NCI-H2107 (cell line): ENCODE results near the gene PTPRE.
A peak's percentile ranks its signal among the peaks of the same experiment; 100 is the strongest.

Source experiments
- DNase-seq: peaks from one replicate; lab custom pipeline; 2025; lab: John Stamatoyannopoulos, UW

Gene PTPRE

DNA sequence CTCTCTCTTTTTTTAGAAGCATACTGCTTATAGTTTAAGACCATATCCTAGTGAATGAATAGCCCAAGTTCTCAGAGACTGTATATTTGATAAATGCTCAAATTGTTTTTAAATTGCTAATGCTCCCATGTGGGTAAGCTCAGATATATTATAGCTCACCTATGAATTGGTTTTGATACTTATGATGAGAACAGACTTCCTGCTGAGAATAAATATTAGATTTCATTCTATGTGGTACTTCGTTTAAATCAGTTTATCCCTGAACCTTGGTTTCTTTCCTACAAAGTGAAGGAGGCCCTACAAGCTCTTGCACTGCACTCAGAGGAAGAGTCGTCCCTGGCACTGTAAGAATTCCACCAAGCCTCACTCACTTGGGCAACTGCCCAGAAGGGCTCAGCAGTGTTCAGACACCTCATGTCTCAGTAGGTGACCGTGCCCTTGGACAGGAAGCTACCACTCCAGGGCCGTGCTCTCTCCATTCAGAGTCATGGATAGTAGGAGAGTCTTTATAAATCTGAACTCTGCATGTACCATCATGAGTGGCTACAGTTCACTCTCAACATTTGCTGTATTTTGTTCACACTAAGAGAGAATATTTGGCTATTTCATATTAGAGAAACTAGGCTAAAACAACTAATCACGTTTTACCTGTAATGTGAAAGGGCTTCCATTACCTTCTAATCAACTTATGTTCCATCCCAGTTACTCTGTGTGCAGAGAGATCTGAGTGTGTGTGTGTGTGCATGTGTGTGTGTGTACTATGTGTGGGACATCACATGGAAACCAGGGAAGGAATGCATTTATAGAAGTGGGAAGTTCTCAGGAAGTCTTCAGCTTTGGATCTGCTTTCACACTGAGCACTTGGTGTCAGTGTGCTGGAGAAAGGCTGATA, 93.8 kb downstream of the PTPRE start:
- DNase-seq, result no peak

DNA sequence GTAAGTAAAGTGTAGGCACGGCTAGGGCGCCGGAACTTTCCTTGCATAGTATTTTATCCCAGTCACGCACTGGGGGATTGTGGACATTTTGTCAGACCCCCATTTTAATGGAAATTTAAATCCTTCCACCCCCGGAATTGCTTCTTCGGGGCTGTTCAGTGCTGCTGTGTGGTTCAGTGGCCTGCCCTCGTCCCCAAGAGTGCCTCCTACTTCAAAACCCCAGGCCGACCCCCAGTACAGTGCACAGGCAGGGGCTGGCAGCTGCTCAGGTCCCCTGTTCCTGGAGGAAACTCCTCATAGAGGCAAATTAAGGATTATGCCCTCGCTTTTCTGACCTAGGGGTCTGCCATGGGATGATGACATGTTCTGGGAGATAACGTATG, 94.5 kb downstream of the PTPRE start:
- DNase-seq, result no peak

DNA sequence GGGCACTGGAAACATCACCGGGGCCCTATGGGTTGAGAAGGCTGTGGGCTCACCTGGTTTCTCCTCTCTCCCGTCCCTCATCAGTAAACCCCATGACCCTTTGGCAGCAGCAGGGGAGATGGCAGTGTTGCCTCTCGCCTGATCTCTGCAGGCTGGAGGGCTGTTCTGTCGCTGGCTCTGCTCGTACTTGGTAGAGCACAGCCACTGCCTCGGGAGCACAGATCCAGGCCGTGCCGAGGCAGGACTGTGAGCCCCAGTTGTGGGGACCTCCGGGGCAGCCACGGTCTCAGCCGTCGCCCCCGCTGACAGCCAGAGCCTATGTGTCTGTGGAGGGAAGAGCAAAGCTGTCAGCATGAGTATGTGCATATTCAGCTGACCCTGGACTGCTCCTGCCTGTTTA, 94.9 kb downstream of the PTPRE start:
- no peak for DNase-seq

DNA sequence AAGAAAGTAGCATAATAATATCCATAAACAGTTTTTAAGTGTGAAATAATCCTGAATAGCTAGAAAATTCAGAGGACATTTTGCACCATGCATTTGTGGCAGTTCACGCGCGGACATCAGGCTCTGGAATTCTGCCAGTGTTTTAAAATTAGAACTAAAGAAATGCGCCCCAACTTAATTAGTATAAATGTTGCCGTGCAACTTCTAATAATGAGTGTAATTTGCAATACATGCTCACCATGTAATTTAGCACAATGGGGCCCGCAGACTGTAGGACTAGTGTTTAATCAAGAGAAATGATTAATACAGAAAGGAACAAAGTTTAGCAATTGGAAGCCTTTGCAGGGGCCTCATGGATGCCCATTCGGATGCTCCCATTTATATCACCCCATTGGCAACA, 96.6 kb downstream of the PTPRE start:
- no peak for DNase-seq

DNA sequence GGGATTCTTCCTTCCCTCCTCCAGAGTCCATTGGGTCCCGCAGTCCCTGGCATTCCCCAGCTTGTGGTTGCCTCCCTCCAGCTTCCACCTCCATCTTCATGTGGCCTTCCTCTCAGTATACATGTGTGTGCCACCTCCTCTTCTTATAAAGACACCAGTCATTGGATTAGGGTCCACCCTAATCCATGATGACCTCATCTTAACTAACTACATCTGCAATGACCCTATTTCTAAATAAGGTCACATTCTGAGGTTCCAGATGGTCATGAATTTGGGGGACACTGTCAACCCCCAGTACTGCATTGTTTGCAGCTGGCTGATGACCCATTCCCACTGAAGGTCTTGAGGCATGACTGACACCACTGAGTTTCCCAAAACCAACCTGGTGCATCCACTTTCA, 99.0 kb downstream of the PTPRE start:
- DNase-seq, result no peak

DNA sequence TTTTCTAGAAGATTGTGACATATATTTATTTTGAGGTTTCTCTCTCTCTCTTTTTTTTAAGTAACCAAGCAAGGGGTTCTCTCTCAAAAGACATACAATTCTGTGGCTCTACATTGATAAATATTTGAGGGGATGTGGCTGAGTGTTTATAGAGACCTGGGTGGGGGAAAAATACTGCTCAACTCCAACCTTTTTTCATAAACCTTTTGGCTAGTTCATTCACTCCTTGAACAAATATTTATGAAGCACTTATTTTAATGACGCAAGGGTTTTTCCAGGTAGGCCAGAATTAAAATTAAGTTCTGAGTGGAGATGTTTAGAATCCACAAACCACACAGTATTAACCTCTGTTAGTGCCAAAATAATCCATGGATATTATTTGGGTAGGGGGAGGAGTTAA, 100.2 kb downstream of the PTPRE start:
- no peak for DNase-seq

DNA sequence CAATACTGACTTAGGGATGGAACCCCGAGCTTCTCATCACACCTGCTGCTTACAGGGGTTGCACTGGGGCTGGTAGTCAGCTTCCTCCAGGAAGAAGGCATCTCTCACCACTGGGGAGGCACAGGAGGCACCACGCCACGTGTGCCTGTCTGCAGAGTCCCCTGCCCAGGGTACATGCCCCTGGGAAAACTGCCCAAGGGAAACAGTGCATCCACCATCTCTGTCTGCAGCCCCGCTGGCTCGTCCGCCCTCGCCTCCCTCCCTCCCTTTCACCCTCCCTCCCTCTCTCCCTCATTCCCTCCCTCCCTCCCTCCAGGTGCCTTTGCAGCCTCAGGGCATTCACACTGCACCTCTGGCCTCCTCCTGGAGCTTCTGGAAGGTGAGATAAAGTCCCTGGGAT, 101.1 kb downstream of the PTPRE start:
- DNase-seq, result no peak

DNA sequence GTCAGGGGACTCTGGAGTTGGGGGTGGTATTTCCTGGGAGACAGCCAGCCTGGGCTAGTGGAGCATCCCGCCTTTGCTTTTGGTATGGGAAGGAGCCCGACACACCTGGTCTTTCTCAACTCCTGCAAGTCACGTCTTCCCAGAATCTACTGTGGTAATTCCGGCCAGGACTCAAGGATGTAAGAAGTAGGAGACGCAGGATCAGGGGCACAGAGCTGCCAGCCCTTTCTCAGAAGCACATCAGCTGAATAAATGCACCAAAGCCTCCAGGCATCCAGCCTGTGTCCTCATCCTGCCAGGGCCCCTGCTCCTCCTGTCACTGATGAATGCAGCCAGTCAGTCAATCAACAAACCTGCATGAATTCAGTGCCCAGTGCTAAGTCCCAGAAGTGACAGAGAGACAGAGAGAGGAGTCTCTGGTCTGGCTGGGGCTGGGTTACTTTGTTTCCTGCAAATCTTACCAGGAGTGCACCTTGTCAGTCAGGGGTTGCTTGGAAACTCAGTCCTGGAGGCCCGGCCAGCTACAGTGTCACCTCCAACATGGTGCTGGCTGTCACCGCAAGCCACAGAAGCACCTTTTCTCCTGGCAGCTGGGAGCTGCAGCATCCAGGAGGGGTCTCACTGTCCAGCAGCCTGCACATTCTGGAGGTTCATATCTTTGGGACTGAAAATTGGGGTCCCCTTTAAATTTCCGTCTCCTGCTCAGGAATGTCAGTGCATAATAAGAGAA, 101.8 kb downstream of the PTPRE start:
- DNase-seq, result no peak

DNA sequence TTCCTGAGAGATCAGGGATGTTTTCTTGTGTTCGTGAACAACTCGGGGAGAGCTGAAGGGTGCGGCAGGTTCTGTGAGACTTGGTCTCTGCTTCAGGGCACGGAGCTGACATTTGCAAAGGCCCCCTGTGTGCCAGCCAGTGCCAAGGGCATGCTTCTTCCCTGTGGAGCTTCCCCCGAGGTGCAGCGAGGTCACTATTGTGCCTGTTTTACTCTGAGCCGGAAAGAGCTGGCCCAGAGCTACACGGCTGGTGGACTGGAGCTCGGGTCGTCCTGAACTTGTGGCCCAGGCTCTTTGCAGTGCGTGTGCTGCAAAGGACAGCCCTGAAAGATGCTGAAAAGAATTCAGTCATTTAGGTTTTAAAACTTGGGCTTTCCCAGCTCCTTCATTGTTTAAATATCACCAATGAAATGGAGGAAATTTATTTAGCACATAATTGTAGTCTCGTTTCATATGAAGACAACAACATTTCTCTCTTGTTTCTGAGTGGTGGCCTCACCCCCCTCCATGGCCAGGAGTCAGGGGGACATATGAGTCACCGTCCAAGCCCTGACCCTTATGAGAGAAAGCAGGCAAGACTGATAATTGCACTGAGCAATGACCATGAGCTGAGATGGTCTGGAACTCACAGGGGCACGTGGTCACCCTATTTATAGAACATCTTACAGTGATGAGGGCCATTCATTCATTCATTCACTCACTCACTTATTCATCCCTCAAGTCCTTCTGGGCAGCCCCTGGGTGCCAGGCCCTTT, 102.6 kb downstream of the PTPRE start:
- no peak for DNase-seq

DNA sequence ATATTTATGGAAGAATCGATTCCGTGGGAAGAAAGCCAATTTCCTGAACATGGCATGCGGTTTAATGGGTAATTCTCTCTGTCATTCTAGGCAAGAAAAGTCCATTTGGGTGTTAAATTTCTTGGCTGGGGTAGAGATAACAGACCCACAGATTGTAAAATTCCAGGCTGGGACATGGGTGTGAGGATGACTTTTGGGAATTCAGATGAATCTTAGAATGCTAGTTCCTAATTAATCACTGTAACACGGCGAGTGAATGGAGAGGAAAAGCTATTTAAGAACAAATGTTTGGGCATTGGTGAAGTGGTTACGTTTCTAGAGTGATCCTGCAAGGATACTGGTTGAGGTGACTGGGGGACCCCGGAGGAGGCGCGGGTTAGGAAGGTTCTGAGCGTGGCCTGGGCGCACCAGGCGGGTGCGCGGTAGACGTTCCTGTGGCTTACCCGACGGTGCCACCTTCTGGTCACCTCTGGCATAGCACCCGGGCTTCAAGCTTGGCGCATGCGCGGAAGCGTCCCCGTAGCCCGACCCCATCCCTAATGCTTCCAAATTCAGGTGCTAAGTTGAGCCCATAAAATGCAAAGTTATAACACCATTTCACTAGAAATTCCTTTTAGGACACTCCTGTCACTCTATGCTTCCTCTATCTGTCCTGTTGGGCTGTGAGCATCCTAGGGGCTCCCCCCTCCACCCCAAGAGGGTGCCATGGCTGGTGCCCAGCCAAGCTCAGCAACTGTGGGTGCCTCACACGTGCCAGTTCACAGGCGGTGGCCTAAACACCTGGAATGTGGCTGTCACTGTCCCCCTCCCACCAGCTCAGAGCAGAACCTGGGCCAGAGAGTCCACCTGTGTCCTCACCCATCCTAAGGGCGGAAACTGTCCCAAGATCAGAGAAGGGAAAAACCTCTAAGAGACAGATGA, 104.4 kb downstream of the PTPRE start:
- DNase-seq, result peak; percentile 2

DNA sequence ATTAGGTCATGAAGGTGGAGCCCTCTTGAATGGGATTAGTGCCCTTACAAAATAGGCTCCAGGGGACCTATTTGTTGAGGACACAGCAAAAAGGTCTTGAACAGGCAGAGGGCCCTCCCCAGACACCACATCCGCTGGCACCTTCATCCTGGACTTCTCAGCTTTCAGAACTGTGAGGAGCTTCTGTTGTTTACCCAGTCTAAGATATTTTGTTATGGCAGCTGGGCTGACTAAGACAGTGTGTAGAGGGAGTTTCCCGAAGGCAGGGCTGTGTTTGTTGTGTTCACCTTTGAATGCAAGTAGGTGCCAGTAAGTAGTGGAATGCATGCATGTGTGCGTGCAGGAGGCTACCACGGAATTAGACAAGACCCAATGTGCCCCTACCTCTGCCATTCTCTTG, 106.7 kb downstream of the PTPRE start:
- no peak for DNase-seq

DNA sequence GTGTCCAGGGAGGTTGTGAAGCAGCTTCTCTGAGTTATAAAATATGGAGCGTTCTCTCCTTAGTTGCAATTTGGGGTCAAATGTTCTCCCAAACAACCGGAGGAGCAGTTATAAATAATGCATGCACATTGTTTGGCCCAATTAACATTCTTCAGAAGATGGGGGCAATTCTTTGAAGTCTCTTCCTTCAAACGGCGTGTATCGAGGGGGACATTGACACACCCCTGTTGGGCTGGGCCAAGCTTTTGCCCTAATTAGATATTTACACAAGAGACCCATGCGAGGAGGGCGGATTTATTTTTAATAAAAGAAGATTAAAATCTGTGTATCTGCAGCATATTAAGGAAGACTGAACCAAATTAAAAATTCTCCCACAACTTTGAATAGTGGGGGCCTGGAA, 107.3 kb downstream of the PTPRE start:
- DNase-seq, result no peak

DNA sequence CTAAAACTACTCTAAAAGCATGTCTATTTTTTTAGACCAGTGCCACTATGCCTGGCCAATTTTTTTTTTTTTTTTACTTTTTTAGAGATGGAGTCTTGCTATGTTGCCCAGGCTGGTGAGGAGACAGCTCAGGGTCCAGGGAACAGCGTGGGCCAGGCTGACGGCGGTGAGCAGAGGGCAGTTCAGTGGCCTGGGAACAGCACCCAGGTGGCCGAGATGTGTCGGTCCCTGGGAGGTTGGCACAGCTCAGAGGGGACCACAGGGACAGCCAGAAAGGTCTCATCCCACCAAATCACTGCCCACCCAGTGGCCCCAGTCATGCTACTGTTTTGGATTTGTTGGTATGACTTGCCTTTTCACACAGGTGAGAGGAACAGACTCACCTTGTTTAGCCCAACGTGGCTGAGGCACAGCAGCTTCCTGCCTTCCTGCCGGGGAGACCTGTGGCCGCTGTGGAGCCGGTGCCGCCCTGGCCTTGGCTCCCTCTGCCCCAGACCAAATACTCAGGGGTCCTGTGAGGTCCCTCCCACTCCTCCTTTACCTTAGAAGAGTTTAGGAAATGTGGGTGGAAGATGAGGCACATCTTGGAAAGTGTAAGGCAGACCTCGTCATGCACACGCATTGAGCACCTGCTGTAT, 109.6 kb downstream of the PTPRE start:
- no peak for DNase-seq

DNA sequence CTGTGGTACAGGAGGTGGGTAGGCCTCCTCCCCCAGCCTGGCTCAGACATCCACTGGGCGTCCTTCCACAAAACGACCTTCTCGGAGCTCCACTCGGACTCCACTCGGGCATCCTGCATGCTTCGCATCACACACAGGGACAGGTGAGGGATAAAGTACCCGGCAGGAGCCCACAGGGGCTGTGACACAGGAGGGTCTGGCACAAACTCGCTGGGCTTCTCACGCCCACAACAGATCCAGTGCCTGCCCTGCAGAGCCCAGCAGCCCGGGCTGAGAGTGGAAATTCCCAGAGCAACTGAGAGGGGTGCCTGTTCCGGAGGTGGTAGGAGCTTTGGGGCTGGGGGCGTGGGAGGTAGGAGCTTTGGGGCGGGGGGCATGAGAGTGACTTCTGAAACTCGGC, 110.9 kb downstream of the PTPRE start:
- DNase-seq, result no peak

DNA sequence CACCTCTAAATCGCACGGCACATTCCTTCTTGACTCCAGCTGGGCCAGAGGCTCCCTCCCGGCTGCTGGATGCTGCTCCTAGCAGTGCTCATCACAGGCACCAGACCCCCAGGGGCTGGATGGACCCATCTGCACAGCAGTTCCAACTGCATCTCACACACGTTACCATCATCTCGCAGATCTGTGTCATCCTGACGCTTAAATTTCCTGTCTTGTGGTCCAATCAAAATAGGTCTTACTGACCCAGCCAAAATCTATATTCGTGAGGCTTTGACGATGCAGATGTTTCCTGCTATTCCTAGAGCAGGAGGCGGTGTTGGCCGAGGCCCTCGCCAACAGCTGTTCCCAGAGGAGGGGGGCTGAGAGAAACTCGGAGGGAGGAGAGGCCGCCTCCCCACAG, 111.3 kb downstream of the PTPRE start:
- DNase-seq, result no peak

DNA sequence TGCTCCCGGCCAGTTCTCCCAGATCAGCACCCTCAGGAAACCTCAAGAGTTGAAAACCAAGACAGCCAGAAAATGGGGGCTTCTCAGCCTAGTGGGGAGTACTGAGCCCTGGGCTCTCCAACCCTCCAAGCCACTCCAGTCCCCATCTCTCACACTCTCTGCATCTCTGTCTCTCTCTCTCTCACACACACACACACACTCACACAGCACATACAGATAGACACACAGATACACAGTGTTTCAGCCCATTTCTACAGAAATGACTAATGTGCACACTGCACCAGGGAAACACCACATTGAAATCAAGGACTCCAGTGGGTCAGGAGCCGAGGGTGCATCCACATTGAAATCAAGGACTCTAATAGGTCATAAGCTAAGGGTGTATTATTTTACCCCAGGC, 111.8 kb downstream of the PTPRE start:
- DNase-seq, result no peak

DNA sequence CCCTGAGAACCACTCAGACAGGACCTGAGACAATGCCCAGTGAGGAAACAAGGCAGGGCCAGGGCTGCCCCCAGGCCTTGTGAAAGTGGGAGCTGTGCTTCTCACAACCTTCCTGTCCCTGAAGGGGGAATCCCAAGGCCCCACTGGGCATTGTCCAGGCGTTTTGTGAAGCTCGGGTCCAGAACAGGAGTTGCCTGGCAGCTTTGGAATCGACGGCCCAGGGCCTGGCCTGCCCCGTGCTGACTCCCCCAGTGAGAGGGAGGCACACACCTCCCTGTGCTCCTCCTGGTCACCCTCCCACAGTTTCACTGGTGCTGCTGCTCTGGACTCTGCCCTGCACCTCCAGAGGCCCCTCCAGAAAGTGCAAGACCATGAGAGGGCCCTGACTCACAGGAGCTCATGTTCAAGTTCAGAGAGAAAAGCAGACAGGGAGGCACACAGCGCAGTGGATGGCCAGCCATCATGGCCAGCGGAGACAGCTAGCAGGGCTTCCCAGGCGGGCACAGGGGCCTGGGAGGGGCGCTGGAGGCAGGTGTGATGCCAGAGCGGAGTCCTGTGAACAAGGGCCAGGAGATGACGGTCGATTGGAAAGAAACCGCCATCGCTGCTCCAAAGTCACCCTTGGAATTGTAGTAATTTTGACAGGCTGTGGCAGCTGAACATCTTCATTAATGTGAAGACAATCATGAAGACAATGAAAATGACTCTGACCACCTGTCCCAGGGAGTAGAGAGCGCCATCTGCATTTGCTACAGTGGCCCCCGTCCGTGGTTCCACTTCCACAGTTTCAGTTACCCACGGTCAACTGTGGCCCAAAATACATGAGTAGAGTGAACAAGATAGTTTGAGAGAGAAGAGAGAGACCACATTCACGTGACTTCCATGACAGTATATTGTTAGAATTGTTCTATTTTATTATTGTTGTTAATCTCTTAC, 115.6 kb downstream of the PTPRE start:
- no peak for DNase-seq

DNA sequence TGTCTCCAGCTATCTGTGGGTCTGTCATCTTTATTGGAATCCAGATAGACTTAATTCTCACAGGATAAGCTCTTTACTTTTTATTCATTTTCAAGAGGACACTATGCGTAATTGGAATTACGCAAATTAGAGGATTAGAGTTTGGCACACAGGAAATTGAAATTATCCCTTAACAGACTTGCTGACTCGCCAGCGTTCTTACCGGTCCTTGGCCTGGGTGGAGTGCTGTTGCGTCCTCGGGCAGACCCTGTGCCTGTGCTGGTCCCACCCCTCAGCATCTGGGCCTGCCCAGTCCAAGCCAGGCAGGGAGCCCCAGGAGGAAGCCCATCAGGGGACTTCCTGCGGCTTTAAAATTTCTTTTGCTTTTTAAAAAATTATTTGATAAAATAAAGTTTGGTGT, 117.5 kb downstream of the PTPRE start:
- no peak for DNase-seq

DNA sequence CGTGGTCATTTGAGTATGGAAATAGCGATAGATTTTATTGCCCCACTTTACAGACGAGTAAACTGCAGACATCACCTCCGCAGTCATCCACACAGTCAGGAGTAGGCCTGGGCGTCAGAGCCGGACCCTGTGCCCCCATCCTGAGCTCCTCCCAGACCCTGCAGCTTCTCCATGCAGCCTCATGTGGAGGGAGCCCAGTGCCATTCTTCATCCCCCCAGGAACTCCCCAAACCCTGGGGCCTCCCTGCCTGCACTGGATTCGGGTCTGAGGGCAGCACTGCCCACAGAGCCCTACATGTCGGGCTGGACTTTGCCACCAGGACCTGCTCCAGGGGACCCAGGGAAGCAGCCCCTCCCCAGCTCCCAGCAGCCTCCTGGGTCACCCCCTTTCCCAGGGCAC, 118.5 kb downstream of the PTPRE start:
- DNase-seq, result no peak

DNA sequence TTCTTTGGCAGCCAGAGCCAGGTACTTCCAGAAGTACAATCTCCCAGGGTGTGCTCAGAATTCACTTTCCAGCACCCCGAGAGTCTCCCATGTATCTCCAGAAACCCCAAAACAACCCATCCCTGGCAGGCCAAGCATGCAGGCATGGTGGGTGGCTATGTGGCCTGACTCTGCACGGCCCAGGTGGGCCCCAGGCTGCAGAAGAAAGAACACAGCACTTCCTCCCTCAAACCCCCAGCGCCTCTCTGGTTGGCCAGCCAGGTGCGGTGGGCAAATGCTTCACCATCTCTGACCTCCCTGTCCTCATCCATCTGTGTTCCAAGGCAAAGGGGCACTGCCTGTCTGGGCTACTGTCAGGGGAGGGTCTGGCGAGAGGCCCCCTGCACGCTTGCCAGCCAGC, 119.0 kb downstream of the PTPRE start:
- DNase-seq, result no peak
